NCI-H187 treated with DMSO at 0.1 percent for 48 hours (cell line): Measurements from ENCODE around the gene CASP12.
"Not testable (repeated sequence)": the region's sequence is repeated elsewhere in the genome, so short reads cannot be mapped to it uniquely, and the experiment has no call there.

Experiments used
- DNase-seq: peaks from one replicate; lab custom pipeline; 2025; lab: John Stamatoyannopoulos, UW

CASP12 gene

DNA sequence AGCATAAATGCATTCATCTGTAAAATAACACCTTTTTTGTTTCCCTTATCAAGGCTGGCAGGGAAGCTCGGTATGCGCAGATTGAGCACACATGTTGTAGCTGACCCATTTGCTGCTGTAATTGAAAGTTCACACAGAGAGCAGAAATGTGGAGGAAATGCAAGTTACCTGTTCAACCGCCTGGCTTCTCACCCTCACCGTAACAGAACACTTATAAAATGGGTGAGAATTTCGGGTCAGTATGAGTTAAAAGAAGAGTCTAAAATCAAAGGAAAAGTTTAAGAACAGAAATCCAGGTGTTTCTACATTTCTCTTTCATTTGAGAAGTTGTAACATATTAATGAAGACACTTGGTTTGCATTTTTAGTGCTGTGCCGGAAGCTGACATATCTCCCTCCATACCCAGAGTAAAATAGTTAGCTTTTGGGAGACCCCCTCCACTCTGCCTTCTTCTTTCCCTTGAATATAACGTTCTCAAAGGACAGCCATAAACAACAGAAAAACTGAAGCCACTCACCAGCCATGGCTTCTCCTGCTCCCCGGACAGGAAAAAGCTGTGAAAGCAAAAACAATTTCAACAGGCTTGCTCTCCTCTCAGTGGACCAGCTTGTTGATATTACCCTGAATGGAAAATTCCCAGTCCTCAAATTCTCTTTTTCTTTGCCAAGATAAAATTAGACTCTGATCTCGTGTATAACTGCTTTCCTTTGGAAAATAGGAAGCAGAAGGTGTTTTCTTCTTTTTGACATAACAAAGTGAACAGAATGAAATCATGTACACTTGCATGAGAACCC lies at the start of gene CASP12:
TSS of gene CASP12 (minus strand) at position 570 of the 794 bp plus-strand sequence.
- no peak for DNase-seq

DNA sequence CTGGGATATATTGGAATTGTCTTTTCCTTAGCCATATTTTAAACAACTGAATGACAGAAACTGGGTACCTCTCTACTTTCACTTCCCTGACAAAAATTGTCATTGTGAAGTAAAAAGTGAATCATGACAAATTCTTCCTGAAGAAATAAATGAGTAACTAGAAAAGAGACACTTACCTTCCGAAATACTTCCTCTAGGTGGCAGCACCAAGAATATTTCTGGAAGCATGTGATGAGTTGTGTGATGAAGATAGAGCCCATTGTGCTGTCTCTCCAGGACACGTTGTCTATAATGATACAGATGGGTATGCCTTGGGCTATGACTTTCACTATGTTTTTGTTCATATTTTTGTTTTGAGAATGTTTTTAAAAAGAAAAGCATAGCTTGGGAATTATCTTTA lies 48.6 kb upstream of the CASP12 start:
- DNase-seq: no peak

DNA sequence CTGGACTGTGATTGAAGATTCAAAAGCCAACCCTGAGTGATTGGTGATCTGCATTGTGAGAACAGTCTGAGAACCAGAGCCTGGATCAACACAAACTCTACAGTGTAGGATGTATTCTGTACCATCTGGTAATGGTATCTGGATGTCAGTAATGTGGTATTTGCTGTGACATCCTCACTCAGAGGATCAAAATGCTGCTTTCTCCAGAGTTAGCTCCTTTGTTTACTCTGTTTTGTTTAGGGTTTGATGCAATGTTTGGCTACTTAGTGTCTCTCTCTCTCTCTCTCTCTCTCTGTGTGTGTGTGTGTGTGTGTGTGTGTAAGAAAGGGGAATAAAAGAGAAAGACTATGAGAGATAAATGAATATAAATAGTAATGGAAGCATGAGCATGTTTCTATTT lies 45.8 kb upstream of the CASP12 start:
- DNase-seq: no peak

DNA sequence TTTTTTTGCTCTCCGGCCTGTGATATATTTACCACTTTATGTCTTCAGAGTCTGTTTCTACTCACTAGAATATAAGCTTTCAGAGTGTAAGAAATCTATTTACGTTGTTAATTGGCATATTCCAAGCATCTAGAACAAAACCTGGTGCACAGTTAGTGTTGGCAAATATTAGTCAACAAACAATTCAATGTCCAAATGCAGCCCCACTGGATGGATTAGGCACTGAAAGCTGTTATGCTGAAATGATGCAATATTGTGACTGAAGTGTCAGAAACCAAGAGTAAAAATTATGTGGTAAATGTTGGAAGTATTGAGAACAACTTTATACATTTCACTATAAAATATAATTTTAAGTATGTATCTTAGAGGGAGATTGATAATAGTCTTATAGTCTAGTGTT lies 45.3 kb upstream of the CASP12 start:
- no peak for DNase-seq

DNA sequence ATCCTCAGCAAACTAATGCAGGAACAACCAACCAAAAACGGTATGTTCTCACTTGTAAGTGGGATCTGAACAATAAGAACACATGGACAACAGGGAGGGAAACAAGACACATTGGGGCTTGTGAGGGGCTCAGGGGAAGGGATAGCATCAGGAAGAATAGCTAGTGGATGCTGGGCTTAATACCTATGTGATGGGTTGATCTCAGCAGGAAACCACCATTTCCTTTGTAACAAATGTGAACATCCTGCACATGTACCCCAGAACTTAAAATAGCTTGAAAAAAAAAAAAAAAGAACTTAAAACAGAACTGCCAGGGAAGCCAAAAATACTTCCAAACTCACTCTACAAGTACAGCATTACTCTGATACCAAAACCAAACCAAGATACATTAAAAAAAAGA lies 36.3 kb upstream of the CASP12 start:
- DNase-seq: no peak

DNA sequence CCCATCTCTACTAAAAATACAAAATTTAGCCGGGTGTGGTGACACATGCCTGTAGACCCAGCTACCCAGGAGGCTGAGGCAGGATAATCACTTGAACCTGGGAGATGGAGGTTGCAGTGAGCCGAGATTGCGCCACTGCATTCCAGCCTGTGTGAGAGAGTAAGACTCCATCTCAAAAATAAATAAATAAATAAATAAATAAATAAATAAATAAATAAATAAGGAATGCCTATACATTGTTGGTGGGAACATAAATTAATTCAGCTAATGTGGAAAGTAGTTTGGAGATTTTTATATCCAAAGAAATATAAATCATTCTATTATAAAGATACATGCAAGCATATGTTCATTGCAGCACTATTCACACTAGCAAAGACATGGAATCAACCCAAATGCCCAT lies 35.8 kb upstream of the CASP12 start:
- not testable (repeated sequence) for DNase-seq

DNA sequence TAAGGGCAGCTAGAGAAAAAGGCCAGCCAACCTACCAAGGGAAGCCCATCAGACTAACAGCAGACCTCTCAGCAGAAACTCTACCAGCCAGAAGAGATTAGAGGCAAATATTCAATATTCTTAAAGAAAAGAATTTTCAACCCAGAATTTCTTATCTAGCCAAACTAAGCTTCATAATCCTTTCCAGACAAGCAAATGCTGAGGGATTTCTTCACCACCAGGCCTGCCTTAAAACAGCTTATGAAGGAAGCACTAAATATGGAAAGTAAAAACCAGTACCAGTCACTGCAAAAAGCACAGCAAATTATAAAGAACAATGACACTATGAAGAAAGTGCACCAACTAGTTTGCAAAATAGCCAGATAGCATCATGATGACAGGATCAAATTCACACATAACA lies 30.6 kb upstream of the CASP12 start:
- DNase-seq: no peak

DNA sequence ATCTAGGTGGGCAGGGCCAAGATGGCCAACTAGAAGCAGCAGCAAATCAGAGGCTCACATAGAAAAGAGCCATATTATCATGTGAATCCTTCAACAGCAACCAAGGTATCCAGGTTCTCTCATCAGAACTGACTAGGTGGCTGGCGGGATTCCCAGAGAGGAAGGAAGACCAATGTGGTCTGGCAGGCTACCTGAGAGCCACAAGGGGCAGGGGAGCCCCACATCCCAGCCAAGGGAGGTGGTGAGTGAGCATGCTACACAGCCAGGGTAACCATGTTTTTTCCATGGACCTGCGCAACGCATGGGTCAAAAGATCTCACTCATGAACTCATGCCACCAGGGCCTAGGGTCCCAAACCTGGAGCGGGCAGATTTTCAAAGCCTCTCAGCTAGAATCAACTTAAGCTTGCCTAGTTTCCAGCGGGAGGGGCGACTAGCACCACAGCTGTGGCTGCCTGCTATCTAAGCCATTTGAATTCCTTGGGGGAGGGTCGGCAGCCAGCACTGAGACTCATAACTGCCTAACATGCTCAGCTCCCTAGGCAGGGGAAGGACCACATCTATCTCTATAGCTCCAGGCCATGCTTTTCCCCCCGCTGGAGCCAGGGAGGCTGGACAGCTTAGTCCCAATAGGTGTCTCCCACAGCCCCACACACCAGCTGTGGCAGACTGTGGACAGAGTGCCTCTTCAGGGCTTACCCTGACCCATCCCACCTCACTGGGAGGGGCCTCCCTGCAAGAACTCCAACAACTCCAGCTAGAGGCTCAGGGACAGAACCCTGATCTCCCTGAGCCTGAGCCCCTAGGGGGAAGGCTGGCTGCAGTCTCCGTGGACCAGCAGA lies 28.7 kb upstream of the CASP12 start:
- no peak for DNase-seq

DNA sequence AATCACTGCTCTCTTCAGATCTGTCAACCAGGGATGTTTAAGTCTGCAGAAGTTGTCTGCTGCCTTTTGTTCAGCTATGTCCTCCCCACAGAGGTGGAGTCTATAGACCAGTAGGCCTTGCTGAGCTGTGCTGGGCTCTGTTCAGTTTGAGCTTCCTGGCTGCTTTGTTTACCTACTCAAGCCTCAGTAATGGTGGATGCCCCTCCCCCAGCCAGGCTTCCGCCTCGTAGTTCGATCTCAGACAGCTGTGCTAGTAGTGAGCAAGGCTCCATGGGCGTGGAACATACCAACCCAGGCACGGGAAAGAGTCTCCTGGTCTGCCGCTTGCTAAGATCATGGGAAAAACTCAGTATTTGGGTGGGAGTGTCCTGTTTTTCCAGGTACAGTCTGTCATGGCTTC lies 27.6 kb upstream of the CASP12 start:
- DNase-seq: no peak

DNA sequence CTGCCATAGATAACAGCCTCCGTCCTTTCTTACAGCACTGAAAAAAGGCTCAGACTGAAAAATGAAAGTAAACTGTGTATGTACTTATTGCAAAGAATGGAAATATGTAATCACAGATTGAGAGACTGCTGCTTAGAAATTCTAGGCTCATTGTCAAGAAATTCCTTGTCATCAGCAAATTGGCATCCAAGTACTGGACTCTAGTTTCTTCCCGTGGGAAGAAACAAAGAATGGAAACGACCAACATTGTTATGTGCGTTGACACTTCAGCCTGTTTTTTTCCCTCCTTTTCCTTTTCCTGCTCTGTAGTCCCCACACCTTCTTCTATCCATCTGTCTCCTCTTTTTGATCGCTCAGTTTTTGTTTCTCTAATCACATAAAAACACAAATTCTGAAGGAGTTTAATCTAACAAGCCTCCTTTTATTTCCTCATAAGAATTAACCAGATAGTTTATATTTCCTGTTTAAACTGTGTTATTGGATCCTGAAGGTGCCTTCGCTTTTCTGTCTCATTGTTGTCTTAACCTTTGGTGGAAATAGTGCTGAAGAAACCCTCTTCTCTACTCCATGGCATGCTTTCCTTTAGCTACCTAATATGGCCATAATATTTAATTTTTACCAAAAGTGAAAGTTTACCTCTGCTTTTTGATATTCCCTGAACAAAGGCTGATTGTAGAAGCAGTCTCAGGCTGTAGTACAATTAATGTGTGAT lies 20.0 kb upstream of the CASP12 start:
- DNase-seq: no peak

DNA sequence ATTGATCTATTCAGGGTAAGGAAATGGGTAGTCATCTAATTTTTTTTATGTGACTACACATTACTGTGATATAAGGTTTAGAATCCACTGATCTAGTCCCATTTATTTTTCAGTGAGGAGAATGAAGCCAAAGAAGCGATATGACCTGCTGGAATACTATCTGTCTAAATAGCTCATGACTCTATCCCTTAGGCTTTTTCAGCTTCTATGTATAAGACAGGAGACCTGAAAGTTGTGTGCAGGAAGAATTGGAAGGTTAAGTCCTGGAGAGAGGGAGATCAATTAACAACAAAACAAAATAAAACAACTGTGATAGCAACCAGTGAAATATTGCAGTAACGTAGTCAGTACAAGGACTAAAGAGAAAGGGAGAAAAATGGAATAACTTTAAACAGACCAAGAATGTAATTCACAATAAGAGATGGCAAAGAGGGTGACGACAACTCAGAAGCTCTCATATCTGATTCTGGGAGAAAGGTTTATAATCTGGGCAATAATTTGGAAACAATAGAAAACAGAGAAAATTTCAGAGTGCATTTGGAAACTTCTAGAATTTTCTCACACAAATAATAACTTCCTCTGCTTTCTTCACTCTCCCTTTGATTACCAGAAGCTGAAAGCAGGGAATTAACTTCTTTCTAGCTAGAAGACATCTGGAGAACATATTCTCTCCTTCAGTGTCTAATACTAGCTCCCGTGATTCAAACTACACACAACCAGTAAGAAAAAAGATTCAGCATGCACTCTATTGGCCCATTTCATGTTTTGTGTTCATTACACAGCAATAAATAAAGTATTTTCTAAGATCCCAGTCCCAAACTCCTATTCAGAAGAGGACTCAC lies 19.2 kb upstream of the CASP12 start:
- DNase-seq: no peak

DNA sequence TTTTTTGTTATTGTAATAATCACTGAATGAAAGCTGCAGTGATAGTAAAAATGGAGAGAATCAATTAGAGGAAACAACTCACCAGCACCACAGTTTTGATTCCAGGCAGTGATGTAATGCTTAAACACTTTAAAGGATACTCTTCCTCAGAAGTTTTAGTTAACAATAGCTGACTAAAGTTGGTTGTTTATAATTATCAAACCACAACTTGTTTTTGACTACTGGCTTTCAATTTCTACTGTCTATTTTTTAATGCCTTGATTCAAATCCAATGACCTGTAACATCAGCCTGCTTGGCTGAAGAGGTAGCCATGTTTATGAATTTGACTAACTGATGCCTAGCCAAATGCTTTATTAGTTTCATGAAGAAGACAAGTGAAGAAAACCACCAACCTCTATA lies 18.2 kb upstream of the CASP12 start:
- DNase-seq: no peak

DNA sequence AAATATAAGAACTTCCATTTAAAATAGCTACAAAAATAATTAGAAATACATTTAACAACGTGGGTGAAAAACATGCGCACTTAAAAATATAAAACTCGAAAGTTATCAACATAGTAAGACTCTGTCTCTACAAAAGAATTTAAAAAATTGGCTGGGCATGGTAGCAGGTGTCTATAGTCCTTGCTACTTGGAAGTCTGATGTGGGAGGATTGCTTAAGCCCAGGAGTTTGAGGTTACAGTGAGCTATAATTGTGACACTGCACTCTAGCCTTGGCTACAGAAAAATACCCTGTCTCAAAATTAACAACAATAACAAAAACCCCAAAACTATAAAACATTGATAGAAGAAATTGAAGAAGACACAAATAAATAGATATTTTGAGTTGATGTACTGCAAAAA lies 13.8 kb upstream of the CASP12 start:
- DNase-seq: no peak

DNA sequence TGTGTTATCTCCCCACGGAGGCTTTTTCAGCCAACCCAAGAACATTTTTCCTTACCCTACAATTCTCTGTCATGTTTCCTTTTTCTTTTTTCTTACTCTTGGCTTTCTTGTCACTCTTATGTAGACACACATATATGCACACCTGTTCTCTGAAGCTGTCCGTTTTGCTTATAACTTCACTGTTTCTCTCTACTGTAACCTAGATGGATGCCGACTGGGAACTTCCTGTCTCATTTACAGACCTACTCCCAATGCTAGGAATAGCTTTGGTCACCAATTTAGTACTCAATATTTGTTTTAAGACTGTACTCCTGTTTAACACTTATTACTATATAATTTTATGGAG lies 9.9 kb upstream of the CASP12 start:
- no peak for DNase-seq

DNA sequence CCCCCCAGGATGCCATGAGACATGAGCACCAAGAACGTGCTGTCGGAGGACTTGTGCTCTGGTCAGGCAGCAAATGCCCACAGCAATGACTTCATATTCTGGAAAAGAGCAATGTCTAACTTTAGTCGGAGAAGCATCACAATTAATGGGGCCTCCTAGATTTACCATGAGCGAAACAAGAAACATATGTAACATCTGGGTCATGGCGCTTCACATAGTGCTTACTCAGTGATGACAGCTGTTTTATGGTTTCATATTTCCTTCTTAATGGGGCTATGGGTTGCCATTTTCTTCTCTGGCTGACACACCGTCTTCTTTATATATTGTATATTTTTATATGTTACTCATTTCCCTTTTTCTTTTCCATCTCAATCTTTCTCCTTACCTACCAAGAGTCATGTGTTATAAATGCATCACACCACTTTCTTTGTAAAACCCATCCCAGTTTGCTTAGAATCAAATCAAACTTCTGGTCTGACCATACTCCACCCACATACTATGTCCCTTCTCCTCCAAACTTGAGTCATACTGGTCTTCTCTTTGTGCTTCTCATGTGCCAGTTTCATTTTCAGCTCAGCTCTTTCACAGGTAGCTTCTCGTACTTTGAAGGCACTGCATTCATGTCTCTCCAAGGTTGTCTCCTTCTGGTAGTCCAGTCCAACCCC lies 9.4 kb upstream of the CASP12 start:
- no peak for DNase-seq

DNA sequence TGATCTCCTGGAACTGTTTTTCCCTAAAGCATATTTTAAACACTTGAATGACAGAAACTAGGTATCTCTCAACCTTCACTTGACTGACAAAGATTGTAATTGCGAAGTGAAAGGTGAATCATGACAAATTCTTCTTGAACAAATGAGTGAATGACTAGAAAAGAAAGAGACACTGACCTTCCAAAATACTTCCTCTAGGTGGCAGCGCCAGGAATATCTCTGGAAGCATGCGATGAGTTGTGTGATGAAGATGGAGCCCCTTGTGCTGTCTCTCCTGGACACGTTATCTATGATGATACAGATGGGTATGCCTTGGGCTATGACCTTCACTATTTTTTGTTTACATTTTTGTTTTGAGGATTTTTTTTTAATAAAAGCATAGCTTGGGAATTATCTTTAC lies 7.0 kb upstream of the CASP12 start:
- DNase-seq: no peak

DNA sequence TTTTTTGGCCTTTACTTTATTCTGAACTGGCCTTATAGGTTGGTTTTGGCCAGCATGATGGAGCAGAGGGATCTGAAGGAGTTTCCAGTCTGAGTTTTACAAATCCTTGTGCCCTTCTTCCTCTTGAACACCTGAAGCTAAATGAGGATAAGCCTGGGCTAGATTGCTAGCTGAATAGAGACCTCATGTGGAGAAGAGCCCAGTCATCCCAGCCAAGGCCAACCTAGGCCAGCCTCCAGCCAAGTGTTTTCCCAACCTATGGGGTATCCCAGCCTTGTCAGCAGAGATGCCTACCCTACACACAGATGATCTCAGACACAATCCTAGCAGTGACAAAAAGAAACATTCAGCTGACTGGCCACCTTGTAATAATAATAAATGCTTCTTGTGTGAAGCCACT lies 966 bp upstream of the CASP12 start:
- no peak for DNase-seq

DNA sequence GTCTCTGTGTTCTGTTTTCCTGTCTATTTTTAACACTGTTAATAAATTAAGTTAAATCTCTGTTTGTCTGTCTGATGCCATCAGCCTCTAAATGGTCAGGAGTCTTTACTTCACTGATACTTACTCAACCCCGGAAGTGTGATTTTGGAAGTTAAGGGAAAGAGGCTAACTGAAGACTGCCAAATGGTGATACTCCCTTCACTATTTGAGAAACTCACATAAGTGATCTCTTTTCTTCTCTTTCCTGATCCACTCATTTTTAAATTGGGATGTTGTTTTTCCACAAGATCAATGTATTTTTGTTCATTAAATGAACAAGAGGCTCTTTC lies 389 bp upstream of the CASP12 start:
- no peak for DNase-seq

DNA sequence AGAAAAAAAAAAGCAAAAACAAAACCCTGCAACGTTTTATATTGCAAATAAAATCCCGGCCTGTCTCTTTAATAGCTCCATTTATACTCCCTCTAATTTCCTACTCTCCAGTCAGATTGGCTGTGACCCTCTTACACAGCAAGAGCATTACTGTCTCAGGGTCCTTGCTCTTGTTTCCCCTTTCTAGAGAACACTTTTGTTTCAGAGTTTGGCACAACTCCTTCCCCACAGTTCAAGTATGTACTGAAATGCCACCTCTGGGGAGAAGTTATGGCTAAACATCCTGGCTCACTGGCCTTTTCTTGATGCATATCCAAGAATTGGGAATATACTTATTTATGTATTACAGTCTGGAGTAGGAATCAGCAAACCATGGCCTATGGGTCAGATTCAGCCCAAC lies 2.6 kb downstream of the CASP12 start:
- DNase-seq: no peak

DNA sequence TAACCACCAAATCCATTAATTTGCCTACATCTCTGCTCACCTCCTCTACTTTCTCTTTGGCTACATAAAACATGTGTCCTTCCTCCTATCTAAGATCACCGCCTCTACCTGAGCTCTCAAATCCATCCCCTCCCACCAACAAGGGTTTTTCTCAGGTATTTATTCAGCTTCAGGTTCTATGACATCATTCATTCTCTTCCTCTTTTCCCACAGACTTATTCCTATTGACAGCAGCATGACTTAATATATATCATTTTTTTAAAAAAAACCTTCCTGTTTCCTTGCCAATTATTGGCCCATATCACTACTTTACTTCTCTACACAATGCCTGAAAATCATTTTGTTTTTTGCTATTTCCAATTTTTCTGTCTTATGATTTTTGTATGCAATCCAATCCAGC lies 4.4 kb downstream of the CASP12 start:
- DNase-seq: no peak

DNA sequence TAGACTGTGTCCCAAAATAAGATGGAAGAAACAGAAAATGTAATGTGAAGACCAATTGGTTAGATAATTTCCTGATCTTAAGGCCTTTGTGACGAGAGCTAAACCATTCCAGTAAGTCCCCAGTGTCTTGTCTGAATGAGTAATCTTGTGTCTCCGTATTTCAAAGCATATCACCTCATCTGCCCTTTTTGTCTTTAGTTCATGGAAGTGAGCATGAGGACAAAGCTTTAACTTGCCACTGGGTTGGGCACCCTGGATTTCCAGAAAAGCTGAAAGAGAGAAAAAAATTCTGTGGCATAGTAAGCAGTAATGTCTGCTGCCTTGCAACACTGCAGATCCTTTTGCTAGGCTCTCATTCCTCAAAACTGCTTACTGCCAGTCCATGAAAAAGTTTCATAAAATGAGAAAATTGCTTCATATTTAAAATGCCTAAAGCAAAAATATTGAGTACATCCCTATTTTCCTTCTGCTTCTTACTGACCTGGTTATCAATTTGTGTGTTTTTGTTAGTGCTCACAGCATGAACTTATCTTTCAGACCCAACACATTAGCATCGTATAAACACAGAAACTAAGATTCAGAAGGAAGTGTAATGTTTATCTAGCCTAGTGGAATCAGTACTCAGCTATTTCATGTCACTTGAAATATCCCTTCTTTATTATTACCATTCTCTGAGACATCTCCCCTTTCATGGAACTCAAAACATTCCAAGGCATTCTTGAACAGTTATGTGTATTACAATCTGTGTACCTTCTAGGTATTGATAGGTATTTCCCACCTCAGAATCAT lies 5.3 kb downstream of the CASP12 start:
- no peak for DNase-seq
